Measurements from ENCODE around the gene HBEGF.
A peak's percentile ranks its signal among the peaks of the same experiment; 100 is the strongest.

Gene HBEGF

DNA sequence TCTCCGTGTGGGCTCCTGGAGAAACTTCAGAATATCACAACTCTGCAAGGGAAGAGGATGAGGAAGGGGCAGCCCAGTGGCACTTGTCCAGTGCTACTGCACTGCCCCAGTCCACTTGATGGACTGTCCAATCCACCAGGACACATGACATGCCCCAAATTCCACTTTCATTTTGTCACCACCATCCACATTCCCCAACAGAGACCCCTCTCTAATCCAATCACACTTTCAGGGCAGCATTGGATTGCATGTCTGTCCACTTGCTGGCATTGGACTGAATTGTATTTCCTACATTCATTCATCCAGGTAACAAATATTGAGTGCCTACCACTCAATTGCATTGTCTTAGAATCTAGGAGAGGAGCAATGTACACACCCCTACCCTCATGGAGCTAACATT, 14.8 kb downstream of the HBEGF start:
- no peak for DNase-seq

GRCh38 chr5:140329739-140330481, 16.5 kb downstream of the HBEGF start:
- no peak for DNase-seq

- DNase-seq = no peak
Measured at GRCh38 chr5:140328036-140328764, 18.2 kb downstream of the HBEGF start.

GRCh38 chr5:140327589-140327988, 18.8 kb downstream of the HBEGF start:
- DNase-seq = no peak

- no peak for DNase-seq
Measured at GRCh38 chr5:140325486-140325885, 20.9 kb downstream of the HBEGF start.

GRCh38 chr5:140324617-140325241, 21.7 kb downstream of the HBEGF start:
- no peak for DNase-seq

- no peak for DNase-seq
Measured at GRCh38 chr5:140324041-140324600, 22.3 kb downstream of the HBEGF start.

GRCh38 chr5:140322751-140323731, 23.4 kb downstream of the HBEGF start:
- DNase-seq = no peak

DNA sequence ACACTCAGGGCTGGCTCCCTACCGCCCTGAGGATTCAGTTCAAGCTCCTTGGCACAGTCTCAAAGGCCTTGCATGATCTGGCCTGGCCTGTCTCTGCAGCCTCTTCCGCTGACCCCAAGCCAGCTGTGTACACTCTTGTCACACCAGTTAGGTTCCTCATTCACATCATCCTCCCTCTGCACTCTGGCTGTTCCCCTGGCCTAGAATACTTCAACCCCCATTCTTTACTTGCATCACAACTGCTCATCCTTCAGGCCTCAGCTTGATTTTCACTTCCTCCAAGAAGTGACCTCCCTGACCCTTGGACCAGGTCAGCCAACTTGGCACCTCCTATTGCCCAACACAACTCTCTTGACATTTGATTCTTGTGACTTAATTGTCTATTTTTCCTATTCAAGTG, 24.6 kb downstream of the HBEGF start:
- no peak for DNase-seq

DNA sequence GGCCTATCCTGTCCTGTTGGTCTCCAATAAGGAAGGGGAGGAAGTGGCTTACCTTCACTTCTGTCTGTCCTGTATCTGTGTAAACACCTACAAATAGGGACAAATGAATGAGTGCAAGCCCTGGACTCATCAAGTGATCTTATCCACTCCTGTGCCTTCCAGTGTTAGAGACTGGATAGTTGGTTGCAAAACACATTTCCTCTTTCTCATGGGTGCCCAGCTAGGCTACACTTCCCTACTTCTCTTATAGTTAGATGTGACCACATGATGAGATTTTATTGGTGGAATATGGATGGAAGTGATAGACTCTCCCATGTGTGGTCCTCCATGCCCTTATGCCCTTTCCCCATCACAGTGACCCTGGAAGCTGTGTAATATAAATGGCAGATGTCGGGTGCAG, 26.6 kb downstream of the HBEGF start:
- no peak for DNase-seq

DNA sequence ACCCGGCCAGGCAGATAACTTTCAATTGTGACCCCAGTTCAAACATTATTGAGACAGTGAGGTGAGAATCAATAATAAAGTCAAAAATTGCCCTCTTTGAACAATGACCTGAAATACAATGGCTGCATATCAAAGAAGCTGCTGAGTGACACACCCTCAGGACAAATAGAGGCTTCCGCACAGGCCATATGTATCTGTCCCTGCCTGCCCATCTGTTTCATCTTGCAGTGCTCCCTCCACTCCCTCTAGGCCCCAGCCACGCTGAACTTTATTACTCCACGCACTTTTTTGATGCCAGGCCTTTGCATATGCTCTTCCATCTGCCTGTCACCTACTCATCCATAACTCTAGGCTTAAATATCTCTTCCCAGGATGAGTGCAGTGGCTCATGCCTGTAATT, 27.6 kb downstream of the HBEGF start:
- no peak for DNase-seq

DNA sequence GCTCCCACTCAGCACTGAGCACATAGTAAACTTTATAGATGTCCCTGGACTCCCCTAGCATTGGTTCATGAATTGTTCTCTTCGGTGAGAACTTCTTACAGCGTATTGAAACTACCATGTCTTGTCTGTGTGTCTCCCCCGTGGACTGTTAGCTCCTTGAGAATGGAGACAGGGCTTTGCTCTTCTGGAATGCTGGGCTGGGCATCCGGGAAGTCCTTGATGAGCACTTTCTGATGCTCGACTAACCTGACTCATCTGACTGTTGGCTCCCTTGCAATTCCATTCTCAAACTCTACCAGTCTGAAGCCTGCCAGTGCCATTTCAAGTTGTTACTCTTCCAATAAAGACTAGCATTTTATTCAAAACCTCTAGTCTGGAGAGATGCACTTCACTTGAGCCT, 28.5 kb downstream of the HBEGF start:
- no peak for DNase-seq

DNA sequence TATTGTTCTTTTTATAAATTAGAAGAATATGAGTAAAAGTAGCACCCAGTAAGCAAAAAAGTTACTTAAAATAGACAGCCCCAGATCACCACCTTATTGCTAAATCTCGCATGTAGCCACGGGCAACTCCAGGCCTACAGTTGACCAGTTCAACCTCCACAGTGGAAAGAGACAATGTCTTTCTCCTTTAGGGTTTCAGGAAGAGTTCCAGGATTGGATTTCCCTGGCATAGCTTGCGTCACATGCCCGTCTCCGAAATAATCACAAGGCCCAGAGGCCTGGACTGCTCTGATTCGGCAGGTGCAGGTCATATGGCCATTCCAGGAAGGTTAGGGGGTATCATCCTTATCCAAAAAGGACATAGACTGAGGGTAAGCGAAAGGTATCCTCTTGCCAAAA, 33.6 kb downstream of the HBEGF start:
- DNase-seq = no peak

GRCh38 chr5:140312067-140312790, 34.2 kb downstream of the HBEGF start:
- DNase-seq = no peak

DNA sequence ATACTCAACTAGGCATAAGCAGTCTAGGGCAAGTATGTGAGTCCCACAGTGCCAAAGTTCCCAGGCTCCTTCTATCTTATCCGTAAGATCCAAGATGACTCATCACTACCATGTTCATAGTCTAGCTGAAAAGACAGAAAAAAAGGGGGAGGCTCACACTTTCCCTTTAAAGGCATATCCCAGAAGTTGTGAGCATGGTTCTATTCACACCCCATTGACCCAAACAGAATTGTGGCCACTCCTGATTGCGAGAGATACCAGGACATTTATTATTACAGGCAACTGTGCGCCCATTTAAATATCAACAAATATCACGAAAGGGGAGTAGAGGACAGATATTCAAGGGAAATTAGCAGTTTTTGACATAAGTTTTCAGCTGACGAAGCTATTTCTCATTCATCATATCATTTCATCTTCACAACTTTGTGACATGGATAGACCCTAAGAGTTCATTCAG, 35.4 kb downstream of the HBEGF start:
- DNase-seq = no peak

DNA sequence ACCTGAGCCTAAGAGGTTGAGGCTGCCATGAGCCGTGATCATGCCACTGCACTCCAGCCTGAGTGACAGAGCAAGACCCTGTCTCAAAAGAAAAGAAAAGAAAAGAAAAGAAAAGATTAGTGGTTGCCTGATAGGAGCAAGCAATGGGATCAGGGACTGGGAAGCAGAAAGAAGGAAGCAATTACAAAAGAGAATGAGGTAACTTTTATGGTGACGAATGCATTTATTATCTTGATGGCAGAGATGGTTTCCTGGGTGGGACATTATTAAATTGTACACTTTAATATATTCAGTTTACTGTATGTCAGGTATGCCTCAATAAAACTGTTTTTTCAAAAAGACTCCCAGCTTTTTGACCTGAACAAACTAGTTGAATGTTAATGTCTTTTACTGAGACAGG, 36.0 kb downstream of the HBEGF start:
- no peak for DNase-seq

- DNase-seq = no peak
Measured at GRCh38 chr5:140309706-140310249, 36.6 kb downstream of the HBEGF start.

GRCh38 chr5:140305471-140305870, 40.9 kb downstream of the HBEGF start:
- DNase-seq = no peak

GRCh38 chr5:140303966-140304365, 42.4 kb downstream of the HBEGF start:
- DNase-seq = no peak

- peak; percentile 76 to 95 (median 86) for DNase-seq
Measured at GRCh38 chr5:140302786-140303639, 43.4 kb downstream of the HBEGF start, which contains the start of gene PFDN1. Gene PFDN1, minus strand, starts transcription at chr5:140303101. Its CDS starts 28 bp downstream, at chr5:140303073.
